A673 (cell line): ENCODE results near the gene LRP6.

ENCODE experiments used
- EZH2 ChIP-seq: fragments of 200-600 bp; sonication (generic); IDR thresholded peaks from 2 replicates; pipeline ENCODE4 v1.6.1; 2017; ENCODE audit warnings: borderline replicate concordance, low read depth, mild to moderate bottlenecking, mixed read lengths, antibody characterized with exemption, low read length; ENCODE audit not compliant: poor library complexity, severe bottlenecking
- TF ChIP-seq, protein P1 (sequence below): fragments of 300-800, 200-600 bp; sonication (generic); conservative IDR thresholded peaks from 2 replicates; pipeline ENCODE4 v1.5.1; 2017; ENCODE audit warnings: low read depth, mild to moderate bottlenecking, antibody characterized with exemption, low read length, moderate library complexity, mixed read lengths

DNA sequence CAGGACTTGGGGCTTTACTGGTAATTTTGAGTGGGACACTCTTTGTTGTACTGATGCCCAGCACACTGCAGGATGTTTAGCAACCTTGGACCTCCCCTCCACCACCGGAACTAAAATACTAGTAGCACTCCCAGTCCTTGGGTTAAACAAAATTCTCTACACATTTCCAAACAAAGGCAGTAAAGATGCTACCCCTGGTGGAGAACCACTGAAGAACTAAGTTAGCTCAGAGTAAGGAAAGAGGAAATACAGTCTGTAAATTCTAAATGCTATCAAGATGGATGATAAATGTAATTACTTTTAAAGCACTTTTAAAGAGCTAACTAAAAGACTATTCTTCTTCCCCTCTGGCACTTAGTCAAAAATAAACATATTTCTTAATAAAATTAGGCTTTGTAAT, 64.1 kb downstream of the LRP6 start:
- TF ChIP-seq, protein P1, sequence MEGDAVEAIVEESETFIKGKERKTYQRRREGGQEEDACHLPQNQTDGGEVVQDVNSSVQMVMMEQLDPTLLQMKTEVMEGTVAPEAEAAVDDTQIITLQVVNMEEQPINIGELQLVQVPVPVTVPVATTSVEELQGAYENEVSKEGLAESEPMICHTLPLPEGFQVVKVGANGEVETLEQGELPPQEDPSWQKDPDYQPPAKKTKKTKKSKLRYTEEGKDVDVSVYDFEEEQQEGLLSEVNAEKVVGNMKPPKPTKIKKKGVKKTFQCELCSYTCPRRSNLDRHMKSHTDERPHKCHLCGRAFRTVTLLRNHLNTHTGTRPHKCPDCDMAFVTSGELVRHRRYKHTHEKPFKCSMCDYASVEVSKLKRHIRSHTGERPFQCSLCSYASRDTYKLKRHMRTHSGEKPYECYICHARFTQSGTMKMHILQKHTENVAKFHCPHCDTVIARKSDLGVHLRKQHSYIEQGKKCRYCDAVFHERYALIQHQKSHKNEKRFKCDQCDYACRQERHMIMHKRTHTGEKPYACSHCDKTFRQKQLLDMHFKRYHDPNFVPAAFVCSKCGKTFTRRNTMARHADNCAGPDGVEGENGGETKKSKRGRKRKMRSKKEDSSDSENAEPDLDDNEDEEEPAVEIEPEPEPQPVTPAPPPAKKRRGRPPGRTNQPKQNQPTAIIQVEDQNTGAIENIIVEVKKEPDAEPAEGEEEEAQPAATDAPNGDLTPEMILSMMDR: peak; percentile 43
- no peak for TF ChIP-seq EZH2
